GM21526 (cell line): ENCODE measurements around the gene CYP1A2.
"Not testable (repeated sequence)": the region's sequence is repeated elsewhere in the genome, so short reads cannot be mapped to it uniquely, and the experiment has no call there.

Source experiments
- ATAC-seq: cut with Tn5 transposase; IDR thresholded peaks from one replicate; pipeline ENCODE4 v1.9.1; 2021; ENCODE audit warnings: moderate library complexity; ENCODE audit not compliant: unreplicated experiment, low FRiP score

Gene CYP1A2, protein sequence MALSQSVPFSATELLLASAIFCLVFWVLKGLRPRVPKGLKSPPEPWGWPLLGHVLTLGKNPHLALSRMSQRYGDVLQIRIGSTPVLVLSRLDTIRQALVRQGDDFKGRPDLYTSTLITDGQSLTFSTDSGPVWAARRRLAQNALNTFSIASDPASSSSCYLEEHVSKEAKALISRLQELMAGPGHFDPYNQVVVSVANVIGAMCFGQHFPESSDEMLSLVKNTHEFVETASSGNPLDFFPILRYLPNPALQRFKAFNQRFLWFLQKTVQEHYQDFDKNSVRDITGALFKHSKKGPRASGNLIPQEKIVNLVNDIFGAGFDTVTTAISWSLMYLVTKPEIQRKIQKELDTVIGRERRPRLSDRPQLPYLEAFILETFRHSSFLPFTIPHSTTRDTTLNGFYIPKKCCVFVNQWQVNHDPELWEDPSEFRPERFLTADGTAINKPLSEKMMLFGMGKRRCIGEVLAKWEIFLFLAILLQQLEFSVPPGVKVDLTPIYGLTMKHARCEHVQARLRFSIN

GRCh38 chr15:74748322-74748946, at the start of gene CYP1A2:
Gene CYP1A2 (plus strand): TSS chr15:74748845. CDS start chr15:74749739, 894 bp downstream.
- no peak for ATAC-seq

- no peak for ATAC-seq
Measured at GRCh38 chr15:74709011-74709410, 39.6 kb upstream of the CYP1A2 start.

DNA sequence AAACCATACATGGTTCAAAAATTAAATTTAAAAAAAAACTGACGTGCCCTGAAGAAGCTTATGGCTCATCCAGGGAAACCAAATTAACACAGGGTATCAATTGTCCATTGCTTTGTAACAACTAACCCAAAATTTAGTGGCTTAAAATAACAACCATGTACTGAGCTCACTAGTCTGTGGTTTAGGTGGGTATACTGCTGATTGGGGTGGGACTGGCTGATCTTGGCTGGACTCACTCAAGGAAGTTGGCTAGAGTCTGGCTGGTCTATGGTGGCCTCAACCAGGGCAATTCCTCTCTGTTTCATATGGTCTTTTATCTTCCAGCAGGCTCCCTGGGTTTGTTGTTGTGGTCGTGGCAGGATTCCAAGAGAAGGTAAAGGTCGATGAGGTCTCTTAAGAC, 38.8 kb upstream of the CYP1A2 start:
- no peak for ATAC-seq

DNA sequence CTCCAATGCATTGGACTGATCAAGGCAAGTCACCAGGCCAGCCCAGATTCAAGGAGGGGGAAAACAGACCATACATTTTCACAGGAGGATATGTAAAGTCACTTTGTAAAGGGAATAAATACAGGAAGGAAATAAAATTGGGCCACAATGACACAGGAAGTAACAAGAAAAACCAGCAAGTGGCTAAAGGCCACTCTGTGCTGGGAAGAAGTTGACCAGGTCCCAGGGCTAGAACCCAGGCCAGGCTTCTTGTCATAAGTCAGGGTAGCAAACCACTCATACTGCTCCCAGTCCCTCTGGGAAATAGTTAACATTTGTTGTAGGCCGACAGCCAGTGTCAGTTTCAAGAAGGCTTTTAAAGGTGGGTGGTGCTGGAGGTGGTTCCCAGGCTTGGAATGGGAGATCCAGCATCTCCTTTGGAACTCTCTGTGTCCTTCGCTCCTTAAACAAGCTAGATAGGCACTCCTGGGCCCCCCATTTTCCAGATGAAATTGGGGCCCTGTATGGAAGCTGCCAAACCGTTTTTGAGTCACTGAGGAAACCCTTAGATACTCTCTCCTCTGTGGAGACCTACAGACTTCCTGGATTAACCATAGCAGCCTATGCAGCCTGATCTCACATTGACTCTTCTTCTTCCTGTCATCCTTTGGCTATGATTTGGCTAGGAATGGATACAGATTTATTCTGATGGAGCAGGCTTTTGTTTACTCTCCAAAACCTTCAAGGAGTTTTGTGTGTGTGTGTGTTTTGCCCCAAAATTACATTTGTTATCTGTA, 38.1 kb upstream of the CYP1A2 start:
- ATAC-seq = no peak

- no peak for ATAC-seq
Measured at GRCh38 chr15:74712311-74712710, 36.3 kb upstream of the CYP1A2 start.

GRCh38 chr15:74716651-74717050, 32.0 kb upstream of the CYP1A2 start:
- ATAC-seq = no peak

DNA sequence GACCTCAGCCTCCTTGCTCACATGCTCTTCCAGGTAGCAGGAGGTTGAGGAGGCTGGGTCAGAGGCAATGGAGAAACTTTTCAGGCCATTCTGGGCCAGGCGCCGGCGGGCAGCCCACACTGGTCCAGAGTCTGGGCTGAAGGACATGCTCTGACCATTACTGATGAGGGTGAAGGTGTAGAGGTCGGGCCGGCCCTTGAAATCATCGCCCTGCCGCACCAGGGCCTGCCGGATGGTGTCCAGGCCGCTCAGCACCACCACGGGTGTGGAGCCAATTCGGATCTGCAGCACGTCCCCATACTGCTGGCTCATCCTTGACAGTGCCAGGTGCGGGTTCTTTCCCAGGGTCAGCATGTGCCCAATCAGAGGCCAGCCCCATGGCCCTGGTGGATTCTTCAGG, 26.1 kb upstream of the CYP1A2 start:
- ATAC-seq = no peak

GRCh38 chr15:74723187-74723586, 25.5 kb upstream of the CYP1A2 start:
- no peak for ATAC-seq

DNA sequence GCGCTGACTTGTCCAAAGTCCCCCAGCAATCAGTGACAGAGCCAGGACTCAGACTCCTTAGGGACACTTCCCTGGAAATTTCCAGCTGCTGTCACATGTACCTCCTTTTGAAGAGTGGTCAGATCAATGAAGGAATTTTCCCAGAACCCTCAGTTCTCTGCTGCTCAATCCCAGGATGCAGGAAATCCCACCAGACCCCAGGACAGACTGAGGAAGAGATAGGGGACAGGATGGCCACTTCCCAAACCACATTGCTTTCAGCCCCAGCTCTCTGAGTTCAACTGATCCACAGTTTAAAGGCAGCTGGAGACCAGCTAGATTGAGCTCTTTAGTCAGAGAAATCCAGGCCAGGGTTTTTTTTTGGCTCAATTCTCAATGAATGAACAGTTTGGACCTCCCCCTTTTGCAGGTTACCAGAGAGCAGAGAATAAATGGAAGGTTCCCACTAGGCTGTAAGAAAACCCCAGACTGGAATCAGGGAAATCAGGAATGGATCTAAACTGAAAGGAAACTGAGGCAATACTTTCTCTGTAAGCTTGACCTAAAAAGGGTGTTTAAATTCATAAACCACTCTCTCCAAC, 24.8 kb upstream of the CYP1A2 start:
- ATAC-seq = no peak

GRCh38 chr15:74724570-74725224, 23.9 kb upstream of the CYP1A2 start:
- ATAC-seq = no peak

DNA sequence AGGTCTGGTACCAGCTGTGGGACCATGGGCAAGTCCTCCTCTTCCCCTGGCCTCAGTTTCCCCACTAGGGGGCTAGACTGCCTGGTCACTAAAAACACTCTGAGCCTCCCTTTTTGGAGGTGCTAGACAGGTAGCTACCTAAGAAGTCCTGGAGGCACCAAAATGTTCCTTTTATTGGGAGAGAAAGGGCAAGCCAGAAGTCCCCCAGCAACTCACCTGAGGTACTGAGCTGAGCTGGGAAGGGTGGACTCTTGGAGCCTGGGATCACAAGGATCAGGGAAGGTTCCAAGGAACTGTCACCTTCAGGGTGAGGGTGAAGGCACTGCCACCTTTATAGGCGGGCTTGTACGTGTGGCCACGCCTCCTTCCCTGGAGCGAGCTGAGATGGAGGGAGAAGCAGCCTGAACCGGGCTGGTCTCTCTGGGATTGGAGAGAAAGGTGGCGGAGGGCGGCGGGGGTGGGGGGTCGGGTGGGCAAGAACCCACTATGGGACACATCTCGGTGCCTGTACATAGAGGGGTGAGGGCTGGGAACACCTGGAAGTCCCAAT, 23.3 kb upstream of the CYP1A2 start, which contains the start of gene CYP1A1:
CYP1A1 (minus strand) TSS at position 304 of the 550 bp plus-strand sequence. CDS start 2,431 bp downstream, outside the sequence.
- ATAC-seq = no peak

DNA sequence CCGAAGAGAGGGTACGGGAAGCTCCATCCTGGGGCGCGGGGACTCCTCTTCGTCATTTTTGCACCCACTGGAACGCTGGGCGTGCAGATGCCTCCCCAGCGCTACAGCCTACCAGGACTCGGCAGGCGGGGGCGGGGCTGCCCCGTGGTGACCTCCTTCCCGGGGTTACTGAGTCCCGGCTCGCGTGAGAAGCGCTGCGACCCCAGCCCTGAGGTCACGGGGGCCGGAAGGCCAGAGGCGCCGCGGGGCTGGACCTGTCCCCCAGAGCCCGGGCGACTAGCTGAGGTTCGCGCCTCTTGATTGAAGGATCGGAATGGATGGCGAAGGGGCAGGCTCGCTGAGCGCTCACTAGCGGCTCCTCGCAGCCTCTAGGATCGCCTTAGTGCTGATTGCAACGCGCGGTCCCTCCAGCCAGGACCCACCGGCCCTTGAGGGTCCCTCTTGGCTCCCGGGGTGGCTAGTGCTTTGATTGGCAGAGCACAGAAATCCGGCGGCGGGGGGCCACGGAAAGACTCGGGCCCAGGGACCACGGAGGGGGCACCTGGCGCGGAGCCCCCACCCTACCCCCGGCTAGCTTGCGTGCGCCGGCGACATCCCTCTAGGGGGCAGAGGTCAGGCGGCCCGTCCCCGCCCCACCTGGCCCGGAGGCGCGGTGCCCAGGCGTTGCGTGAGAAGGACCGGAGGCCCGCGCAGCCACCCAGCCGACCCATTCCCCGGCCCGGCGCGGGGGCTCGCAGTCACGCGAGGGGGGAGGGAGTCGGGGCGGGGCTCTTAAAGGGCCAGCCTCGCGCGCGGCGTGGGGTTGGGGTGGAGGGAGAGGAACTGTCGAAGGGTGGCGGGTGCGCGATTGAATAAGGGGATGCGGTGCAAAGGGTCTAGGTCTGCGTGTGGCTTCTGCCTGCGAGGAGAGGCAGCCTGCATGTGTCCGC, 22.5 kb upstream of the CYP1A2 start:
- no peak for ATAC-seq

DNA sequence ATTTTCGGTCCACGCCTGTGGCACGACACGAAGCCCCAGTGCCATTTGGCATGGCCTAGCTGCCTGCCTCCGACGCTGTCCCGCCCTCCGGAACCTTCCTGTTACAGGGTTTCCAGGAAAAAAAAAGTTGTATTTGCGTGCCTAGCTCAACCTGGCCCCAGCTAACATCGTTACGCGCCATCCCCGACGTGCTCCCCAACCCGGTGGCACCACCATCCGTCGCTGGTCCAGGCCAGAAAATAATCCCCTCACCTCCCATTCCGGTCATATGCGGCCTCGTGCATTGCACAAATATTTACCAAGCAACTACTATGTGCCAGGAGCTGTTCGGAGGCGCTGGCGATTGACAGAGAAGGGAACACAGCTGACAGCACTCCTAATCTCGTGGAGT, 21.9 kb upstream of the CYP1A2 start:
- ATAC-seq = no peak

- no peak for ATAC-seq
Measured at GRCh38 chr15:74727727-74728126, 20.9 kb upstream of the CYP1A2 start.

- ATAC-seq = not testable (repeated sequence)
Measured at GRCh38 chr15:74728699-74729098, 19.9 kb upstream of the CYP1A2 start.

DNA sequence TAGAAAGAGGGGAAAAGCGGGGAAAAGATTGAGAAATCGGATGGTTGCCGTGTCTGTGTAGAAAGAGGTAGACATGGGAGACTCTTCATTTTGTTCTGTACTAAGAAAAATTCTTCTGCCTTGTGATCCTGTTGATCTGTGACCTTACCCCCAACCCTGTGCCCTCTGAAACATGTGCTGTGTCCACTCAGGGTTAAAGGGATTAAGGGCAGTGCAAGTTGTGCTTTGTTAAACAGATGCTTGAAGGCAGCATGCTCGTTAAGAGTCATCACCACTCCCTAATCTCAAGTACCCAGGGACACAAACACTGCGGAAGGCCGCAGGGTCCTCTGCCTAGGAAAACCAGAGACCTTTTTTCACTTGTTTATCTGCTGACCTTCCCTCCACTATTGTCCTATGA, 19.3 kb upstream of the CYP1A2 start:
- not testable (repeated sequence) for ATAC-seq

GRCh38 chr15:74730619-74731316, 17.9 kb upstream of the CYP1A2 start:
- no peak for ATAC-seq

DNA sequence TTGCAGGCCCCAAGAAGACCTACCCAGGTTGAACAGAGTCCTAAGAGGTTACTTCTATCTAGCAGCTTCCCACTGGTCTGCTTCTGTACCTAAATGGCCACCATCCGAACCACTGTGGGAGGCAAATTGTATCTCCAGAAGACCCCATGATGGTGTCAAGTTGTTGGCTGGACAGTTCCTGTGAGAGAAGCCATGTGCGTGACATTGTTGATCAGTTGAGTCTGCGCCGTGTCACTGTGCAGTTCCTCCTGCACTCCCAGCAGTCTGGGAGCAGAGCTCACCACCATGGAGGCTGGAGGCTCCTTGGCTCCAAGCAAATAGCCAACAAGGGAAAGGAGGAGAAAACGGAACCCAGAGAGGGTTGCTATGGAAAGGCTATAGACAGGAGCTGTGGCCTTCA, 15.8 kb upstream of the CYP1A2 start:
- ATAC-seq = no peak
